Stimulated activated CD8-positive, alpha-beta memory T cell treated with anti-CD3 and anti-CD28 coated beads, Interleukin-2, amount 100 ng/mL, for 48 hours (primary cell): ENCODE results near the gene MTRR.

Source experiments
- DNase-seq, 2 donors: peaks; one replicate each; pipeline ENCODE4 v3.0.0-alpha.2; 2020; ENCODE audit warnings: low read depth in 2 of 2

The MTRR gene

DNA sequence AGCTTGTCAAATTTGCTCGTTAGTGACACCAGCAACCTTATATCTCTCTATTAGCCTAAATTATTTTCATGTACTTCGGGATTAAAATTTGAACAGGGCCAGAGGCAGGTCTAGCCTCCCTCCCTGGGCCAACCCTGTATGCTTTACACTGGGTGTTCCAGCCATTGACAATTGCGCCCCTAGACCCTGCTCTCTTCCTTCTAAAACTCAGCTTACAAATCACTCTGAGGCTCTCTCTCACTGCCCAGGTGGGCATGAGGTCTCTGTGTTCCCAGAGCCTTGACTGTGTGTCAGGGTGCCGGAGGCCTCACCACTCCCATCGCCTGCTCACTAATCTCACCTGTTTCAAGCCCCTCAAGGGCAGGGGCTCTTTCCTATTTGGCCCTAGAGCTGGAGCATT lies 11.6 kb upstream of the MTRR start:
- DNase-seq = no peak

DNA sequence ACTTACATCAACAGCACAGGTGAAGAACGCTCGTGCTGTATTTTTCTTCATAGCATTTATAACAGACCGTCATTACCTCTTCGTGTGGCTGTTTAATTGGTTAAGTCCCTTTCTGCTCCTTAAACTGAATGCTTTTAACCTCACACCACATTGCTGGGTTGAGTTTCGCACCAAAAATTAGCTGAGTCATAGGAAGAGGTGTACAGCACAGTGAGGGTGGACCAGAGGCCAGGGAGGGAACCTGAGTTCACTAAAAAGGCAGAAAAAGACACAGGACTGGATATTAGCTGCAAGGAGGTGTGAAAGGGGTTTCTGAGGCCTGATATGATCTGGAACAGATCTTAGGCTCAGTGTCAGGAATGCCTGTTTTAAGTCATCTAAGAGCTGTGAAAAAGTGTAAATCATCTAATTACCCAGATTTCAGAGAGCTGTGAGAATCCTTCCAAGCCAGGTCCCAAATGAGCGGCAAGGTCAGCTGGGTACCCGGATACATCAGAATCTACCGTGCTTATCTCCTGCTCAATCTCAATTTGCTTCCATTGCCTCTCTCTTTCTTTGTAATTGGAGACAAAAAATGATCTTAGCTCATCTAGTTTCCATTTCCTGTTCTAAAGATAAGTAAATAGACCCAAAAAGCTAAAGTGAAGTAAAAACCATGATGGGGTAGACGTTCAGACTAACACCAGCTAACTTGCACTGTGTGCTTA lies 10.9 kb upstream of the MTRR start:
- DNase-seq = no peak

DNA sequence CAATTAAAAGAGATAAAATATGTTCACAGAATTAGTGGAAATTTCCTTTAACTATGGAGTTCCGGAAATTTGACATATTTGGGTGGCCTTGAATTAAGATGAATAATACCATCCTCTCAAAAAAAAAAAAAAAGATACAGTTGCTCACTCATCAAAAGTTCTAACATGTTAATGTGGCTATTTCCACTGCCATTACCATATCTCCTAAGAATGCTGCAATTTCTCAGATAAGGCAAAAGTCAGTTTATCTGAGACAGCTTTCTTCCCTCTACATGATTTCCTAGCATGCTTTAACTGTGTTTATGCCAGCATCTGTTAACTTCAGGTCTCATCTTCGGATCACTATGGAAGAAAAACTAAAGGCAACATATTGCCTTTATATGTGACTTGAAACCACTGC lies 2.8 kb upstream of the MTRR start:
- no peak for DNase-seq

DNA sequence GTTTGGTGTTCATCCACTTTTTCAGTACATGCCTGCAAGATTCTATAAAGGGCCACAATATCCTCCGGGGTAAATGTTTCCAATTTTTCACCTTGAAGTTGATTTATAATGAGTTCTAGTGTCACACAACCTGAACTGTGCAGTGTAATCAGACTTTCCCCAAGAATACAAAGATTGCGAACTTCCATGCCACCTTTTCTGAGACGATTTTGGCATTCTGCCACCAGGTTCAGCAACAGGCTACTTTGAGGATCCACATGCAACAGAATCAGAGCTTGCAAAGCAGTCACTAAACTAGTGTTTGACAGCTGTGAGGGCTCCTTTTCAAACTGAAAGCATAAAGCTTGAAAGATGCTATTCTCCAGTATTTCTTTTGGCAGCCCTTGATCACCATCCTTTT lies 1.7 kb upstream of the MTRR start:
- no peak for DNase-seq

DNA sequence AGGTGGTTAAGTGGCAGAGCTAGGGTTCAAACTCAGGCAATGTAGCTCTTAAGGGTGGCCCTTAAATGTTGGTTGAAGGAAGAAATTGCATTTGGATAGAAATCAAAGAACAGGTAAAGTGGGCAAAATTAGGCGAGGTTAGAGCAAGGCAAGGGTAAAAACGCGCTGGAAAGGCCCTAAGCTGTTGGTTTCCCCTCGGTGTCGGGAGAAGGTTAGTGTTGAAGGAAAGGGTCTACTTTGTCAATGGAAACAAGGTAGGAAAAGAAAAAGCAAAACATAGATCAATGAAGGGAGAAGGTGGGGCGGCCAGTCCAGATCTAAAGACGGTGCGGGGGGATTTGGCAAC lies 548 bp upstream of the MTRR start:
- DNase-seq = no peak

DNA sequence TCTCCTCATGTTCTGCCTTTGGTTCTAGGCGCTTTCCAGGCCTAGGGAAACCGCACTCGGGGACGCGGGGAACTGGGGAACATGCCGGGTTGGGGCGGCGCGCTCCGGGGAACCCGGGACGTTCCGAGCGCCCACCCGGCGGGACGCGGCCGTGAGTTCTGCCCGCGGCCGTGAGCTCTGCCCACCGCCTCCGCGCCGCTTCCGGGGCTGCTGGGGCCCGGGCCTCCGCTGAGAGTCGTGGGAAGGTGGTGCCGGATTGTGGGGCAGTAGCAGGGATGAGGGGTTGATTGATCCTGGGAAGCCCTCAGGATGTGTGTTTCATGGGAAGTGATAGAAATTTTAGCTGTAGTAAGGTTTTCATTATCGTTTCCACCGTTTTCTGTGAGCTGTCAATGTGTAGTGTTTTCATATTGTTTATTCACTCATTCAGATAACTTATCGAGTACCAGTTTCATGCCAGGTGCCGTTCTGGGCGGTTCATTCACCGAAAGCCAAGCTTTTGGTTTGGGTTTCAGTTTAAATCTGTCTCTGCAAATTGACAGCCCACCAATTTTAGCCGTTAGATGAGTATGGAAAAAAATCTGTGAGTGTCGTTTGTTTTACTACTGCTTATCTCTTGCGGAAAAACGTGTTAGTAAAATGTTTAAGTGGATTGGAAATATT lies 657 bp downstream of the MTRR start:
- DNase-seq = no peak

DNA sequence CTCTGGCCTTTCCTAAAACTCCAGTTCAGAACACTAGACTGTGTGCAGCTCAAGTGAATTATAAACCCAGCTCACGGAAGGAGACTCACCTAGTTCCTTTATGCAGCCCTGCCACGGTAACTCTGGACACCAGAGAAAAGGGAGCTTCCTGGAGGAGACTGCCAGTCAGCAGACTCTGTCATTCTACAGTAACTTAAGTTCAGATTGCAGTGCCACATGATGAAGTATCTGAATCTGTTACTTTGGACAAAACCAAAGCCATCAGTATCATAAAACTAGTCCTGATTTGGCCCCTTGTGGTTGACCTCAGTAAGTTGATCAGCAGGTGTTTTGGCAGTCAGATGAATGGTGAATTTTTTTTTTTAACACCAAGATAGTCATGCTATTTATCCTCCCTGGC lies 2.7 kb downstream of the MTRR start:
- no peak for DNase-seq

DNA sequence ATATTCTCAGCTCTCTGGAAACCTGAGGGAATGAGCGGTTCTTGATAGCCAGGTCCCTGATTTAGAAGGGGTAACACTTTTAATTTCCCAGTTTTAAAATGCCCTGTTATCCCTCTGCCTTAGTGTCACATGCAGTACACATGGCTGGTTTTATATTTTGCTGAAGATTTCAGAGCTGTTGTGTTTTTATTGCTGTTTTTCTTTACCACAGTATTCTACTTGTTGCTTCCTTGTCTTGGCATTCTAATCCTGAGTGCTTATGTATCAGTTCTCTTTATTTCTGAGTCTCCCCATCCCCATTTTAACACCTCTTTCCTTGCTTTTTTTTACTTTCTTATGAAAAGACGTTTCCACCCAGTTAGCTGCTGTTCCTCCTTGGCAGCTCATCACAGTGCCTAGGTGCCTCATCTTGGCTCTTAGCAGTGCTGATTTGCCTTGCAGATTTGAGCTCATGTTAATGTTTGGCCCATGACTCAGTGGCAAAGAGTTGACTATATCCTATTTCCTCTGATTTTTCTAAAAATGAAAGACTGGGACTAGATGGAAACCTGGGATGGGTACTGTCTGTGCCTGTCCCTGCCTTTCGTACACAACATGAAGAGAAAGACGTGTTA lies 3.7 kb downstream of the MTRR start:
- no peak for DNase-seq

DNA sequence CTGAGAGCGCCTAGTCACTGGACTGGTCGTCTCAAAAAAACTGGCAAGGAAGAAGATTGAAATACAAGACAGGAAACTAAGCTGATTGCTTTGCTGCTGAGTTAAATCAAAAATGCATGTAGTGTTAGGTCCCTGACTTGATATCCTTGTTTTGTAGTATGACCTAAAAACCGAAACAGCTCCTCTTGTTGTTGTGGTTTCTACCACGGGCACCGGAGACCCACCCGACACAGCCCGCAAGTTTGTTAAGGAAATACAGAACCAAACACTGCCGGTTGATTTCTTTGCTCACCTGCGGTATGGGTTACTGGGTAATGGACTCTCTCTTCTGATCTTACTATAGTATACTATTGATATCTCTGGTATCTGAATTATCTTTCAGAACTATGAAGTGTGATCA lies 4.3 kb downstream of the MTRR start:
- DNase-seq = no peak

DNA sequence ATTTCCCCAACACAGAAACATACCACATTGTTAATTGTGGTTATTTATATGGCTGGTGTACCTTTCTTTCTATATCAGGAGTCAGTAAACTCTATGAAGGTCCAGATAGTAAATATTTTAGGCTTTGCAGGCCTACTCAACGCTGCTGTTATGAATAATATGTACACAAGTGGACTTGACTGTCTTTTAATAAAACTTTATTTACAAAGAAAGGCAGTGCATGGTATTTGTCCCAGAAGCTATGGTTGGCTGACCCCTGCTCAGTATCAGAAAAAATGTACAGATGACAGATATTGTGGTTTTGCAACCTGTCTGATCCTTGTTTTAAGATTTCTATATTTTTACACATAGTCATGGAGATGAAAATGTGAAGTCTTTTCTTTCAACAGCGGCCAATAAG lies 5.7 kb downstream of the MTRR start:
- DNase-seq = no peak

DNA sequence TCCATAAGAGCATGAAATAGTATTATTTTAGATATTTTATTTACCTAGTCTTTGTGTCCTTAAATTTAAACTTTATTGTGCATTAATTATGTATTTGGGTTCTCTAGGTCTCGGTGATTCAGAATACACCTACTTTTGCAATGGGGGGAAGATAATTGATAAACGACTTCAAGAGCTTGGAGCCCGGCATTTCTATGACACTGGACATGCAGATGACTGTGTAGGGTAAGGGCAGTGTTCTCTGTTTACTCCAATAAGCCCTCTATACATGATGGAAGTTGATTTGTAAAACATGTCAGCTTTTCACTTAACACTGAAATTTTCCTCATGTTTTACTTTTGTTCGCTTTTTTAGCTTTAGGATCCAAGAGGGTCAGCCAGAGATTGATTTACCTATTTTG lies 6.2 kb downstream of the MTRR start:
- no peak for DNase-seq

DNA sequence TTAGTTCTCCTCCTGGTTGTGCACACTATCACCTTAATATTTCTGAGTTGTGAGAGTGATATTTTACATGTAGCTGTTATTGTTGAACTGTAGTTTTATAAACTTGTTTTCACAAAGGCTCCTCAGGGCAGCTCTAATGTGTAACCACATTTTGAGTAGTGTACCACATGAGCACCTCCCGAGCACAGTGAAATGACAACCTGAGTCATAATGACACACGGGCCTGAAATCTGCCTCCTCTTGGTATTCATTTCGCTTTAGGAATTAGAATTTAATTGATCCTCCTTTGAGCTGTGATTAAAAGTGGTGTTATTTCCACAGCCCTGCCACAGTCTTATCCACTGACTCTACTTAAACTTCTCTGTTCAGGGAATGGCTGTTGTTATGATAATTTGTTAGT lies 7.9 kb downstream of the MTRR start:
- DNase-seq = no peak

DNA sequence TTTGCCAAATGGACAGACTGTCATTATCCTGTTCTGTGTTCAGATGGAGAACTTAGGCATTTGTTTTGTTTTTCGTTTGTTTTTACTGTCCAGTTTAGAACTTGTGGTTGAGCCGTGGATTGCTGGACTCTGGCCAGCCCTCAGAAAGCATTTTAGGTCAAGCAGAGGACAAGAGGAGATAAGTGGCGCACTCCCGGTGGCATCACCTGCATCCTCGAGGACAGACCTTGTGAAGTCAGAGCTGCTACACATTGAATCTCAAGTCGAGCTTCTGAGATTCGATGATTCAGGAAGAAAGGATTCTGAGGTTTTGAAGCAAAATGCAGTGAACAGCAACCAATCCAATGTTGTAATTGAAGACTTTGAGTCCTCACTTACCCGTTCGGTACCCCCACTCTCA lies 8.9 kb downstream of the MTRR start:
- no peak for DNase-seq

DNA sequence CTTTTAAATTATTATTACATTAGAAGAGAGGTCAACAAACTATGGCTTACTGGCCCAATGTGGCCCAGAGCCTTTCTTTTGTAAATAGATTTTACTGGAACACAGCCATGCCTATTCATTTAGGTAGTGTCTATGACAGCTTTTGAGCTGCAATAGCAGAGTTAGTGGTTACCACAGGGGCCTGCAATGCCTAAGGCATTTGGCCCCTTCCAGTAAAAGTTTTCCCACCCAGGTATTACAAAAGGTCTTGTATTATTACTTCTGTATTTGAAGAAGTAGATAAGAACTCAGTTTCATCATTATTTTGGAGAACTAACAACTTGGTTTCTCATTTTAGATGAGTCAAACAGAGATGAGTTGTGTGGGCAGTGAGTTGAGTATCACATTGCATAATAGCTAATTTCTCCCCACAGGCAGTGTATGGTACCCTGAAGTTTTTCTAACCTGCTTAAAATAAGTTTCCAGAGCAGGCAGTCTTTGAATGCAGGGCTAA lies 9.5 kb downstream of the MTRR start:
- DNase-seq = no peak

DNA sequence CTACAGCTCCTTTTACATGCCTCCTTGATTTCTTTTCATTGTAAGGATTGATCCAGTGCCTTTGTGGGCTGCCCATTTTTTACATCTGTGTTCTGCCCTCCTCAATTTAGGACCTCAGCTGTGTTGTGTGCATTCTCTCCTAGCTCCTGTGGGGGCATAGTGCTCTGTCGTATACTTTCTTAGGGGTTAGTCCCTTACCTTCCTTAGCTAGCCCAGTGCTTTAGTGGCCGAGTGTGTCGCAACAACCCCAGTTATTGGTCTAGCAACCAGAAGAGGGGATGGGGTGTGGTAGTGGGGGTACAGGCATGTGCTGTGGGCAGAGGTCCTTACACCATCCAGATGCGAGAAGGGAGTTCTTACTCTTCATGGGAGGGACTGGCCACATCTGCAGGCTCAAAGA lies 12.1 kb downstream of the MTRR start:
- no peak for DNase-seq

DNA sequence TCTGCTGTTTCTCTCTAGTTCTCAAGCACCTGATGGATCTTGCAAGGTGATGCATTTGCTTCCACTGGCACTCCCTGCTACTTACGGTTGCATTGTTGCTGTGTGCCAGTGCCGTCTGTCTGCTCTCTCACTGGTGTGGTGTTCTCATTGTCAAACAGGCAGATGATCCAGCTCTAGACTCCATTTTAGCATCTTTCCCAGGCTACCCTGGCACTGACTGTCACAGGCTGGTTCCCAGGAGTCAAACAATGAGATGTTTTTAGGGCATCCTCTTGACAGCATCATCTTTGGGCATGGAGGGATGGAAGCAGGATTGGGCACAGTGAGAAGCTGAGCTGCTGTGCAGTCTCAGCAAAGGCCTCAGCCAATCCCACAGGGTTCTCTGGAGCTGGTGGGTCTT lies 12.9 kb downstream of the MTRR start:
- no peak for DNase-seq

DNA sequence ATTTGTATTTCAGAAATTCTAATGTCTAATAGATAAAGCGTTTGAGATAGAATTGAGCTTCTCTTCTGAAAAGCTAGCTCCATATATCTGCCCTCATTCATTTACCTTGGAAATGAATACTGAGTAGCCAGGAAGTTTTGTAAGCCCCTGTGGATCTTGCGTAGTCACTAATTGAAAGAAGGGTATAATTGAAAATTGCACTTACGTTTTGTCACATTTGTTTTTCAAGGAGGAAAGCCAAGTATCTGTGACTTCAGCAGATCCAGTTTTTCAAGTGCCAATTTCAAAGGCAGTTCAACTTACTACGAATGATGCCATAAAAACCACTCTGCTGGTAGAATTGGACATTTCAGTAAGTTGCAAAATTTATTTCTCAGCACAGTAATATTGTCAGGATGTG lies 14.0 kb downstream of the MTRR start:
- DNase-seq = no peak

DNA sequence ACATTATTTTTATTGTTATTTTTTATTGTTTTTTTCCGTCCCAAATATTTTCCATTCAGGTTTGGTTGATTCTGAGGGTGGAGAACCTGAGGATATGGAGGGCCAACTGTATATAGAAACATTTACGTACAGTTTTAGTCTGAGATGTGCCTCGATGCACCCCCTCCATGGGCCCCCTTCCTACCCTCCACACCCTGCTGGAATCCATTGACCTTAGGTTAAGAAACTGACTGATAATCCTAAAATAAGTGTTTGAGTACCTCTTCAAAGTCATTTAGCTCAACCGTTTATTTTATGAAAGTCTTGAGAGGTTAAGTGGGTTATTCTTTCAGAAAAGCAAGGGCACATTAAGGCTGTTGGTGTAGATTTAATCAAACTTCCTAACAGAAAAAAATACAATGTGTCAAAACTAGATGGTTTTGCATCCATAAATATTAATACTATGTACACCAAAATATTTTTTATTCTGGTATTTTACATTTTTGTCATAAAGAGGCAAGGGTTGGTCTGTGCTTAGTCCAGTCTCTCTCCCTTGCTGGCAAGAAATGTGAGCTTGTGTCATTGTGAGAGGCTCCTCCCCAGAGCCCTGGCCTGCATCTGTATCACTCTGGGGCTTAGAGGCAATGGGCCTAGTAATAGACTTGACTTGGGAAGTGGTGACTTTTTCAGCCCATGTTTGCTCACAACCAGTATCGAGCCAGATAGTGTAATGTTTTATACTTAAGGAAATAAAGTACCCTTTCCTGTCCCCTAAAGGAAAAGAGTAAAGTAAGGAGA lies 15.7 kb downstream of the MTRR start:
- no peak for DNase-seq

DNA sequence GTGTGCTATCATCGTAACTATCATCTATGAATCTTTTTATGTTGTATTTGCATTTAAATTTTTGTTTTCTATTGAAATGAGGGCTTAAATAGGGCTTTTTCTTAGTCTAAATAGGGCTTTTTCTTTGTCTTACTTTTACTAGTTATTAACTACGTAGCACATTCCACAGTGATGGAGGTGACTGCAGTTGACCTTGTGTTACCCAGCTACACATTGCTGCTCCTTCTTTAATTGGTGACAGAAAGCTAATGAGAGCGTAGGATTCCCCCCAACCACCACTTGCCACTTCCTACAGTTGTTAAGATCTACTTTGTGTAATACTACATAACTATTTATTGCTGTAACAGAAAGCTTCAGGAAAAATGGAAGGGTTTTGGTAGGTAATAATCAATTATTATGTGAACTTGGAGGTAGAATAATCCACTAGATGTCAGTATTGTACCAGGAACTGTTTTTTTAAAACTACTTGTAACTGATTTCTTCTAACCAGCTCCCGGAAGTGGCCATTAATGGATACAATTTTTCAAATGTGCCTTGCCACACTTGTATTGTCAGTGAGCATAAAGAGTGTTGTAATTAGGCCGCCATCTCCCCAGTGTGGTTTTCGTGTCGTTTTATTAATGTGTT lies 18.0 kb downstream of the MTRR start:
- no peak for DNase-seq

DNA sequence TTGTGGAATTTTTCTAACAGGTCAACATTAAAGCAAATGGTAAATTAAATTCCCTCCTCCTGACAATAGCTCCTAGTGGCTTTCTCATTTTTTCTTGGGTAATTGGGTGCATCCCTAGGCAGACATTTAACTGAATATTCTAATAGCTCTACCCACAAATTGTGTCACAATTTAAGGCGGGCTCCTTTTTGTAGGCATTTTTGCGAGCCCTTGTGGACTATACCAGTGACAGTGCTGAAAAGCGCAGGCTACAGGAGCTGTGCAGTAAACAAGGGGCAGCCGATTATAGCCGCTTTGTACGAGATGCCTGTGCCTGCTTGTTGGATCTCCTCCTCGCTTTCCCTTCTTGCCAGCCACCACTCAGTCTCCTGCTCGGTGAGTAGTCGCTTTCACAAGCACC lies 20.0 kb downstream of the MTRR start:
- DNase-seq = no peak

DNA sequence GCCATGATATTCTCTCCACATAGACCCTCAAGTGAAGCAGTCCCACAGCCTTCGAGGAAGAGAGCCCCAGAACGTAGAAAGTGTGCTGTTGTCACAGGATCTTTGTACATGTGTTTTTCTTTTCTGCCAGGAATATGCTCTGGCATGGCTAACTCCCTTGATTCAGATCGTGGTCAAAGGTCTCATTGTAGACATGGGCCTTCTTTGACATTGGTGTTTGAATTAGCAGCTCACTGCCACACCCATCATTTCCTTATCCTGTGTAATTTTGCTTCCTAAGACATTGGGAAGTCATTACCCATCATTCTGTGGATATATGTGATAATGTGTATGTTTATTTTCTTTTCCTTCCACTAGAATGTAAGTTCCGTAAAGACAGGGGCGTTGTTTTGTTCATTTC lies 25.5 kb downstream of the MTRR start:
- no peak for DNase-seq

DNA sequence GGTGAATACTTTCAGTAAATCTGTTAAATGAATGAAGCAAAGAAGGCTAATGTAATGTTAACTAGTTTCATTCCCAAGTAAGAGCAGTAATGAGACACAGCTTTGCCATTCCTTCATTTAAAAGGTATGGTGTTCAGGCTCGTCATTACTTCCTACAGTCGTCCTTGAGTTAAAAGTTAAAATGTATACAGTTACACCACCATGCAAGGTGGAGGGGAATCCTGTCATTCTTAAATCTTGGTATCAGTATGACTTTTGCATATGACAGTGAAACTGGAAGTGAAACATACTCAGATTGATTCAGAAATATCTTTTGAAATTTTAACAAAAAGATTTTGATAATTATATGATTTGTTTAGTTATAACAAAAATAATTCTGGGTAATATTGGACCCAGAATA lies 25.9 kb downstream of the MTRR start:
- DNase-seq = no peak
